ENCODE data around the gene PTPN20.

- TF ChIP-seq POLR2A (IDR thresholded peaks at IDR 0.05) (no peak), CTCF (IDR thresholded peaks at IDR 0.05) (no peak), EP300 (IDR thresholded peaks at IDR 0.05) (no peak)
Measured at GRCh38 chr10:47025253-47025539, 114.0 kb downstream of the PTPN20 start.

Measured in tibial nerve (tissue), 4 donors.